CD4-positive, alpha-beta T cell (primary cell): Measurements from ENCODE around the gene GALNT2. TPM values are rescaled to one million over a fixed set of nuclear protein-coding genes. Genes with fewer than 3 reads are reported as not detected.

ENCODE experiments used
- ATAC-seq: fragments of 200-7000 bp; cut with Tn5 transposase; one replicate; pipeline ENCODE4 v1.10.0; 2022; ENCODE audit warnings: mild to moderate bottlenecking; ENCODE audit not compliant: poor library complexity
- CTCF ChIA-PET: fragments of 350-600 bp; sonication (Branson Sonifier 250); formaldehyde crosslinking; loops from one replicate; lab custom pipeline; 2021; ENCODE audit warnings: antibody characterized with exemption, inconsistent platforms; lab: Charles Lee
- POLR2A ChIA-PET: fragments of 350-600 bp; sonication (Branson Sonifier 250); formaldehyde crosslinking; loops from one replicate; lab custom pipeline; 2021; ENCODE audit warnings: antibody characterized with exemption, inconsistent platforms; lab: Charles Lee
- DNase-seq, 14 experiments: peaks; one replicate each; pipeline ENCODE4 v3.0.0-alpha.2; 2013 to 2020; ENCODE audit warnings: mixed read lengths in 2 of 14
- H3K27ac ChIP-seq, 2 donors: one replicate each; pipeline versions ENCODE4 v1.5.1 to v1.7.0; 2013; ENCODE audit warnings: low read length in 2 of 2, low read depth in 1 of 2, mild to moderate bottlenecking in 1 of 2
- H3K27me3 ChIP-seq, 2 experiments: 1 replicate in 1 of 2; 2 replicates in 1 of 2; pipeline versions ENCODE4 v1.6.1 to v1.7.0; 2013; ENCODE audit warnings: low read length in 2 of 2, control low read depth in 1 of 2, mild to moderate bottlenecking in 1 of 2, moderate library complexity in 1 of 2; ENCODE audit not compliant: insufficient read depth in 2 of 2, control insufficient read depth in 1 of 2
- H3K36me3 ChIP-seq: one replicate; pipeline ENCODE4 v1.6.1; 2013; ENCODE audit warnings: low read length, control low read depth; ENCODE audit not compliant: insufficient read depth
- H3K4me1 ChIP-seq: one replicate; pipeline ENCODE4 v1.6.1; 2013; ENCODE audit warnings: low read length, control low read depth; ENCODE audit not compliant: insufficient read depth
- H3K4me3 ChIP-seq: one replicate; pipeline ENCODE4 v1.5.1; 2013; ENCODE audit warnings: mild to moderate bottlenecking, low read length, moderate library complexity
- H3K9me3 ChIP-seq, 2 experiments: 1 replicate in 1 of 2; 2 replicates in 1 of 2; pipeline versions ENCODE4 v1.6.1 to v1.7.0; 2013; ENCODE audit warnings: low read length in 2 of 2, mild to moderate bottlenecking in 2 of 2, control low read depth in 1 of 2, moderate library complexity in 1 of 2; ENCODE audit not compliant: control insufficient read depth in 1 of 2, insufficient read depth in 1 of 2
- H3K27ac Mint-ChIP-seq: one replicate; pipeline ENCODE4 v1.8.0; 2020; ENCODE audit warnings: mixed read lengths
- H3K27me3 Mint-ChIP-seq: one replicate; pipeline ENCODE4 v1.8.0; 2021; ENCODE audit warnings: mixed read lengths
- H3K36me3 Mint-ChIP-seq: one replicate; pipeline ENCODE4 v1.8.0; 2021; ENCODE audit warnings: low read depth, mixed read lengths
- H3K4me1 Mint-ChIP-seq: one replicate; pipeline ENCODE4 v1.8.0; 2021; ENCODE audit warnings: low read depth, mixed read lengths
- H3K4me3 Mint-ChIP-seq: one replicate; pipeline ENCODE4 v1.8.0; 2020; ENCODE audit warnings: mild to moderate bottlenecking, mixed read lengths
- H3K9me3 Mint-ChIP-seq: one replicate; pipeline ENCODE4 v1.8.0; 2020; ENCODE audit warnings: mixed read lengths
- intact Hi-C, 2 experiments: fragments of 100-400 bp; cut with DNase I in 1 of 2; cut with micrococcal nuclease in 1 of 2; formaldehyde crosslinking; loops; one replicate each; pipeline versions ENCODE4 v1.15.1 to v1.9.0; 2023 to 2025; cut with DNase I, micrococcal nuclease
- total RNA-seq, 174 experiments: library from RNA in 2 of 174; stranded (reverse) in 2 of 174; gene quantifications; one replicate each; pipeline ENCODE4 v1.2.3 and lab custom pipeline; 2021 to 2026
- TF ChIP-seq, protein P1 (sequence below): fragments of 200-600 bp; IDR thresholded peaks from one replicate; pipeline ENCODE4 v1.8.0; 2022; ENCODE audit warnings: antibody characterized with exemption, mild to moderate bottlenecking

The GALNT2 gene
- total RNA-seq, 2 experiments from 2014 or later: 11.0 to 11.4 TPM

DNA sequence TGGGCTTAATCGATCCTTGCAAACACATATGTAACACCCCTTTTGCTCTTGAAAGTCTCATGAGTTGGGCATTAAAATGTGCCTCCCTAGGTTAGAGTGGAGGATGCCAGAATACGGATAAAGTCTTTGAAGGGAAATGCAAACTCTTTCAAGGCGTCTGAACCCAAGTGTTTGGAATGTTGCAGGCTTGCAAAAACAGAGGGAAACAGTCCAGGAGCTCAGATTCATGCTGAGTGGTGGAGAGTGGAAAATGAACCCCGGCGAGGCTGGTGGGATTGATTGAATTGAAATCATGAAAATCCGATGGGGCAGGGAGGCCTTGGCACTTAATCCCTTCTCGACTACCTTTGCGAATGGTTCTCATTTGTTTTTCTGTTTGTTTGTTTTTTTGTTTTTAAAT, 183.6 kb downstream of the GALNT2 start:
- Histone ChIP-seq H3K4me3 (no peak overlapping the region), H3K9me3 (no peaks in the 10 kb centered on the region), H3K27ac (no peak overlapping the region), H3K27me3 (no peaks in the 10 kb centered on the region), H3K4me1 (no peaks in the 10 kb centered on the region), H3K36me3 (peaks cover 43% of the 10 kb centered on the region)
- no peak for ATAC-seq
- intact Hi-C loops: no loop called here
- no peak overlapping the region for H3K27ac Mint-ChIP-seq
- ChIA-PET POLR2A (no interaction called here), CTCF (no interaction called here)
- DNase-seq: no peak
- peaks cover 88% of the 10 kb centered on the region for H3K36me3 Mint-ChIP-seq
- TF ChIP-seq, protein P1, sequence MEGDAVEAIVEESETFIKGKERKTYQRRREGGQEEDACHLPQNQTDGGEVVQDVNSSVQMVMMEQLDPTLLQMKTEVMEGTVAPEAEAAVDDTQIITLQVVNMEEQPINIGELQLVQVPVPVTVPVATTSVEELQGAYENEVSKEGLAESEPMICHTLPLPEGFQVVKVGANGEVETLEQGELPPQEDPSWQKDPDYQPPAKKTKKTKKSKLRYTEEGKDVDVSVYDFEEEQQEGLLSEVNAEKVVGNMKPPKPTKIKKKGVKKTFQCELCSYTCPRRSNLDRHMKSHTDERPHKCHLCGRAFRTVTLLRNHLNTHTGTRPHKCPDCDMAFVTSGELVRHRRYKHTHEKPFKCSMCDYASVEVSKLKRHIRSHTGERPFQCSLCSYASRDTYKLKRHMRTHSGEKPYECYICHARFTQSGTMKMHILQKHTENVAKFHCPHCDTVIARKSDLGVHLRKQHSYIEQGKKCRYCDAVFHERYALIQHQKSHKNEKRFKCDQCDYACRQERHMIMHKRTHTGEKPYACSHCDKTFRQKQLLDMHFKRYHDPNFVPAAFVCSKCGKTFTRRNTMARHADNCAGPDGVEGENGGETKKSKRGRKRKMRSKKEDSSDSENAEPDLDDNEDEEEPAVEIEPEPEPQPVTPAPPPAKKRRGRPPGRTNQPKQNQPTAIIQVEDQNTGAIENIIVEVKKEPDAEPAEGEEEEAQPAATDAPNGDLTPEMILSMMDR: no peak
- H3K9me3 Mint-ChIP-seq: no peaks in the 10 kb centered on the region
- H3K27me3 Mint-ChIP-seq: no peaks in the 10 kb centered on the region
- no peaks in the 10 kb centered on the region for H3K4me1 Mint-ChIP-seq
- H3K4me3 Mint-ChIP-seq: no peak overlapping the region

DNA sequence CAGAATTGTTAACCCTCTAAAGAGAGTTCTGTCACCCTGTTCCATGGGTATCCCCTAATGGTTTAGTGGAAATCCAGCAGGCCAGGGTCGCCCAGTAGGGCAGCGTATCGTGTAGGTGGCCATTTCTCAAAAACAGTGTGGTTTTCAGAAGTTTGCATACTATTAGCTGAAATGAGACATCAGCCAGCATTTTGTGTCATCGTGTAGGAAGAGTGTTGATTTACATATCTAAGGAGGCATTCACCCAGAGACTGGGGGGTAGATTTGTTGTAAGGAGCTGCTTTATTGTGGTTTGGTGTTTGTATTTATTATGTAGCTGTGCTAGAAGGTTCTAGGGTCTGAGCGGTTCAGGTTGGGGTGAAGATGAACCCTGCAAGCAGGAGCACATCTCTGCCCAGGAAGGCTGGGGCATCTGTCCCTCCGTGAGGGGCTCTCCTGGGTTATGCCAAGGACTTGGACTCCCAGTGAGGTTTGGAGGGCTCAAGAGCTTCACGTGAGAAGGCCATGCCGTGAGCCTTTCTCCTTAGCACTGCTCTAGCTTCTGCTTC, 184.7 kb downstream of the GALNT2 start:
- Mint-ChIP-seq H3K36me3 (peaks cover 81% of the 10 kb centered on the region), H3K27ac (no peak overlapping the region), H3K9me3 (no peaks in the 10 kb centered on the region), H3K27me3 (no peaks in the 10 kb centered on the region), H3K4me3 (no peak overlapping the region), H3K4me1 (no peaks in the 10 kb centered on the region)
- no peaks in the 10 kb centered on the region for H3K4me1 ChIP-seq
- POLR2A ChIA-PET: no interaction called here
- intact Hi-C loops: no loop called here
- no peaks in the 10 kb centered on the region for H3K27me3 ChIP-seq
- H3K27ac ChIP-seq: no peak overlapping the region
- TF ChIP-seq, protein P1: no peak
- no peaks in the 10 kb centered on the region for H3K9me3 ChIP-seq
- ATAC-seq (no peak), DNase-seq (no peak)
- peaks cover 34% of the 10 kb centered on the region for H3K36me3 ChIP-seq
- no peak overlapping the region for H3K4me3 ChIP-seq
- CTCF ChIA-PET: no interaction called here

DNA sequence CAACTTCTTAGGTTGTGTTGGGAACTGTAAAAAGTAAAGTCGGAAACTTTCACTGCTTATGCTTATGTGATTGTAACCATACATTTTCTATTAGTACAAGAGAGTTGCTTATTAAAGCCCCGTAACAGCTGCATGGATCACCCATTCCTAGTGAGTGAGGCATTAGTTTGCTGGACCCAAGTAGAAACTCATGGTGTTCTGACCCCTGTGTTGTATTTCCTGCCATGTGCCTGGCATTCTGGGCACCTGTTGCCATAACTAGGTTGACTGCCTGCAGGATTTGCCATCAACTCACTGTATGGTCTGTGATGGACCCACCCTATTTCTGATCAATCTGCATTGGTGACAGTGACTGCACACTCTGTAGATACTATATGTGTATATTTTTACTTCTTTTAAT, 186.1 kb downstream of the GALNT2 start:
- ChIA-PET POLR2A (no interaction called here), CTCF (no interaction called here)
- Mint-ChIP-seq H3K27me3 (no peaks in the 10 kb centered on the region), H3K4me3 (no peak overlapping the region), H3K4me1 (no peaks in the 10 kb centered on the region), H3K36me3 (peaks cover 77% of the 10 kb centered on the region), H3K9me3 (no peaks in the 10 kb centered on the region), H3K27ac (no peak overlapping the region)
- DNase-seq (no peak), ATAC-seq (no peak)
- Histone ChIP-seq H3K27me3 (no peaks in the 10 kb centered on the region), H3K27ac (no peak overlapping the region), H3K4me3 (no peak overlapping the region), H3K4me1 (no peaks in the 10 kb centered on the region), H3K36me3 (peaks cover 40% of the 10 kb centered on the region), H3K9me3 (no peaks in the 10 kb centered on the region)
- intact Hi-C loops: no loop called here
- TF ChIP-seq, protein P1: no peak
